ACHN (cell line): ENCODE results near the gene IRF4.

Source experiments
- DNase-seq: peaks from one replicate; pipeline ENCODE4 v3.0.0-alpha.2; 2015
- in situ Hi-C: cut with HindIII; loops from 2 replicates; pipeline ENCODE4 v1.10.0; 2017; ENCODE audit warnings: low sequenced_read_pairs, low pct_ligation_motif_present, low pct_unique_long_range_greater_than_20kb

The IRF4 gene

DNA sequence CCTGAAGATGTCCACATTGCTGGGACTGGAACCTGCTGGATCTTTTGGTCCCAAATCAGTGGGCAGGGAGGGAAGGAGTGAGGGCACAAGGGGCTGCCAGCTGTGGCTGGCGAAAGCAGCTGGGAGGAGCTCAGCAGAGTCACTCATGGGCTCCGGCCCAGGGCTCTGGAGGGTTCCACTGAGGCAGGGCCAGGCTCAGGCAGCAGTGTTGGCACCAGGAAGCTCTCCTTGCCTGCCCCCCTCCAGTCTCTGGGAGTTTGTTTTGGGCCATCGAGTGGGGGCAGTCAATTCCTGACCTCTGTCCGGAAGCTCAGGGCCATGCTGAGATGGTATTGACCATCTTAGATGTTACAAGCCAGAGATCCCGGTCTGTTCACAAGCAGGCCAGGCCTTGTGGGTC is 39.1 kb upstream of the IRF4 start:
- no peak for DNase-seq
- in situ Hi-C loops: no loop called here

DNA sequence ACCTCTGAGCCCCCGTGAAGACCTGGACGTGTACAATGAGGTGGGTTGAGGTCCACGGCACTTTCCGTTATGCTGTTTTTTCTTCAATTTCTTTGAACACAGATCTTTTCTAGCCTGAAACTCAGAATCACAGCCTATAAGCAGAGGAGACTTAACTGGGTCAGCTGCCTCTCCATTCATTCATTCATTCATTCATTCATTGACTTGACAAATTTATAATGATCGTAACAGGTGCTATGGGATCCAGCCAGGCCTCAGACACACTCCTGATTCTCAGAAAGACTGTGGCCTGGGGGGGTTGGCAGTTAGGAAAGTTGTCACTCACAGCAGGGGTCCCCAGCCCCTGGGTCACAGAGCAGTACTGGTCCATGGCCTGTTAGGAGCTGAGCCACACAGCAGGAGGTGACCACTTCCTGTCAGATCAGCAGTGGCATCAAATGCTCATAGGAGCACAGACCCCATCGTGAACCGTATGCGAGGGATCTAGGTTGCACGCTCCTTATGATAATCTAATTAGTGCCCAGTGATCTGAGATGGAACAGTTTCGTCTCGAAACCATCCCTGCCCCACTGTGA is 38.6 kb upstream of the IRF4 start:
- no peak for DNase-seq
- in situ Hi-C loops: no loop called here

DNA sequence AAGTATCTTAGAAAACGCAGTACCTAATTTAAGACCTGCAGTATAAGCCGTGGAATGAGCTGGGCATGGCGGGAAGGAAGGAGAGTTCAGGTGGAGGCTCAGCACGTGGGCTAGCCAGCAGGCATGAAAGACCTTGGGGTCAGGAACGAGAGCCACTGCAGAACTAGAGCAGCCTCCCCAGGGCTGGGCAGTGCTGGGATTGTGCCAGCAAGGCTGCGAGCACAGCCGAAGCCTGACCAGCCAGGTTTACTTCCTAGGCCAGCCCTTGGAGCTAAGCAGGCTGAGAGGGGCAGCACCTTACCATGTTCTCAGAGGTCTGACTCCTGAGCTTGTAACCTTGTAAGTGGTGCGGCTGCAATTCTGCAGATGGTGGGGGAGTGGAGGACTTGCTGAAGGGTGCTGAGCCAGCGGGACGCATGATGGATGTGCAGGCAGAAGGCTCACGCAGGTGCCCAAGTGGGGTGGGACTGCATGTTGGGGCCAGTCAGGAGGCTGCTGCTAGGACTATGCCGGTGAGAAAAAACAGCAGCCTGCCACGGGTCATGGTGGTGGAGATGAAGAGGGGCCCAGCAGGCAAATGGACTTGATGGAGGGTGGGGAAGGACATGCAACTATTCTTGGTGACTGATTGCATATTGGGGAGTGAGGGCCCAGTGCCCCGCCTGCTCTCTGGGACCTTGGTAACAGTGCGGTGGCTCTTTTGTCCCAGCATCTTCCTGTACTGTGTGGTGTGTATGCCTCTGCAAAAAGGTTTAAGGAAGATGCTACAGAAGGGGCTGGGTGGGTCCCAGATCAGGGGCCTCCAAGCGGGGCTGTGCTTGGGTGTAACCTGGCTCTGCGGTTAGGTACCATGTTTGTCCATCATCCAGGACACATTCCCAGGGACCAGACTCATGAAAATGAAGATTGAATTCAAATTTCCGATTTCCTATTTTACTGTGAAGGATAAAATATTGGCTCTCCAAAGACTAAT is 37.6 kb upstream of the IRF4 start:
- in situ Hi-C loops: no loop called here
- no peak for DNase-seq

DNA sequence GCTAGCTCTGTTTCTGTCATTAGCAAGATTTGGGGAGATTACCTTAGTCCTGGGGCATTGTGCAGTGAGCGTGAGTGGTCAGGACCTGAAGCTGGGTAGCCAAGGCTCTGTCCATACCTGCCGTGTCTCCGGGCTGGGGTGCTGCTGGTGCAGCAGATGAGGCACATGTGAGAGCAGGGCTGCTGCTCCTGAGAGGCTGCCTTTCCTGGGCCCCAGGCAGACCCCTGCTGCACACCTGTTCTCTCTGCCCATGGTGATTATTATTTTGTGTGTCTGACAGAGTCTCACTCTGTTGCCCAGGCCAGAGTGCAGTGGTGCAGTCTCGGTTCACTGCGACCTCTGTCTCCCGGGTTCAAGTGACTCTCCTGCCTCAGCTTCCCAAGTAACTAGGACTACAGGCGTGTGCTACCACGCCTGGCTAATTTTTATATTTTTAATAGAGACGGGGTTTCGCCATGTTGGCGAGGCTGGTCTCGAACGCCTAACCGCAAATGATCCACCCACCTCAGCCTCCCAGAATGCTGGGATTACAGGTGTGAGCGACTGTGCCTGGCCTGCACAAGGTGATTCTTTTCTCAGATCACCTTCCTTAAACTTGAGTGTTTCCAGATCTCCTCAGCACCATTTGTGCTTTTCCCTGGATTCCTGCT is 36.8 kb upstream of the IRF4 start:
- DNase-seq: no peak
- in situ Hi-C loops: no loop called here

DNA sequence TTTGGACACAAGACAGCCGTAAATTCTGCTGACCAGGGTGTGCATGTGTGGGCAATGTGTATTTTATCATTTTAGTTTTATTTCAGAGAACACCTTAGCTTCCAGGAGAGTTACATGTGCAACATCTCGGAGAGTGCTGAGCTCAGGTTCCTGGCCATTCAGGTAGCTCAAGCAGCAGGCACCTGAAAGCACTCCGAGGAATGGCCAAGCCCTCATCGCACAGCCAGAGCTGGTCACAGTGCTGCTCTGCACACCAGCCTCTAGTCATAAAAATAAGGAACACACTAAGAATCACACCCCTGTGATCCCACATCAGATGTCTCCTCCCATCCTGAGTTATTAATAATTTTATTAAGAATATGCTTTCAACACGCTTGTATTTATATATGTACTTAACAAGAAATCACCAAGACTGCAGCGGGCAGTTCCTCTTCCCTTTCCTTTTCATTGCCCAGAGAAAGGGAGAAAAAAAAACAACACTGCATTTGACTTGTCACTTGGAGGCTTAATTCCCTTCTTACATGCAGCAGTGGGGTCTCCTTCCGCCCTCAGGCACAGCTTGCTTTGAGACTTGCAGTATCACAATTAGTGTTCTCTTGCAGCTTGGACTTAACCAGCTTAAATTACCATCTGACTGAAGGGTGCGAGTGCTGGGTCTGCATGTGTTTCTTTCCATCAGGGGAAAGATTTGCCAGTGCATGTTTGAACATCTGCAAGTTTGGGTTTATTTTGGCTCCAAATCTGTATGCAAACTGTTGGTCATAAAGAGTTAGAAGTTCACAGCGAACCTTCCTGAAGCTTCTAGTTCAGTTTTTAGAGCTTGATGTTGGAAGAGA is 36.0 kb upstream of the IRF4 start:
- DNase-seq: no peak
- in situ Hi-C loops: no loop called here

DNA sequence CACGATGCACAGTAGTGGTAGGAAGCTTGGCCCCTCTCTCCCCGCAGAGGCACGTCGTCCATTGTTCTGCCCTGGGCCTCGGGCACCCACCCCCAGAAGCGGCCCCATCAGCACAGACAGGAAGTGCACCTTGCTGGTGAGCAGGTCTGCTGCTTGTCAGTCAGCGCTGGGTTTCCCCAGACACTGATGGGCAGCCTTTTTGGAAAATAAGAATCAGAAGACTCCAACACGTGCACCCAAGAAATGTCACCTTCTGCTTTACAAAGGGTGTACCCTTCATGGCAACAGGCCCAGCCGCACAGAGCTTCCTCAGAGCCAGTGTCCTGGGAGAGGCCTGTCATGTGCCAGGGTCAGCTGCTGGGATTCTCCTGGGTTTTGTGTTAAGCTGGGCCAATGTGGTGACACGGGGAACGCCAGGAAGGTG is 34.7 kb upstream of the IRF4 start:
- in situ Hi-C loops: no loop called here
- DNase-seq: no peak

DNA sequence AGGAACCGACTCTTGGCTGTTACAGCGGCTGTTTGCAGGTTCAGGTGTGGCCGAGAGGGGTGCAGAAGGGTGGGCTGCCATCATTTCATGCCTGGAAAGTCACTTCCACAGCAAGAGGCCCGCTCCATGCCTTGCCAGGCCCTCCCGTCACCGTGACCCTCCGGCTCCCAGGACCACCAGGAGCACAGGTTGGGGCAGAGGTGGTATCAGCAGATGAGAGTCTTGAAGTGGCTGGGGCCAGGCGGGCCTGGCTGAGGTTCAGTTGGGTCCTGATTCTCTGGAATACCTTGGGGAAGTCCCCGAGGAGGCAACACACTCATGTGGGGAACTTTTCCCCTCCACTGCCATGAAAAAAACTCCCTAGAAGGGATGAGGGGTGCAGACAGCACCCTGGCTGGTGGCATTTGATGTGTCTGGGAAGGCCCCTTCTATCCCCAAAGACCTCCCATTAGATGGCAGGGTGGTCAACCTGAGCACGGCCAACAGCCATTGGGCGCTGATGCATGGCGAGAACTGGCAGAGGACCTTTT is 34.2 kb upstream of the IRF4 start:
- in situ Hi-C loops: no loop called here
- DNase-seq: no peak

DNA sequence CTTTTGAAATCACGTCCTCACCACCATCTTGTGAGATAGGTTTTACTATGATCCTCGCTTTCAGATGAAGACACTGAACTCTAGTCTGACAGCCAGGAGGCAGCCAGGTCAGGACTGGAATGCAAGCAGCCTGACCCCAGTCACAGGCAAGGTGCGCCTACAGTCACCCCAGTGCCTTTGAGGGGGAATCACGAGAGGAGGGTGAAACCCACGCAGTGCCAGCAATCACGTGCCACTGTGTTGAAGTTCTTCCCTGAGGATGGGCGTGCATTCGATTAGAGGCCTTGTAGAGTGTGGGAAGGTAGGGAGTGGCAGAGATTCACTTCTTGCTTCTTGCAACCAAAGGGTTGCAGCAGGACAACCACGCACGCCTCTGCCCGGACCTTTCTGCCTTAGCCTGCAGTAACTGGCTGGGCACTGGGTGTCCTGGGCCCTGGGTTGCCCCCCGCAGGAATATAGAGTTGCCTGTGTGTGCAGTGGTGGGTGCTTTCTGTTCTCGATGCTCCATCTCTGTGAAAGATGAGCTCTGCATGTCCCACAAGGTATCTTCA is 33.7 kb upstream of the IRF4 start:
- DNase-seq: no peak
- in situ Hi-C loops: no loop called here

DNA sequence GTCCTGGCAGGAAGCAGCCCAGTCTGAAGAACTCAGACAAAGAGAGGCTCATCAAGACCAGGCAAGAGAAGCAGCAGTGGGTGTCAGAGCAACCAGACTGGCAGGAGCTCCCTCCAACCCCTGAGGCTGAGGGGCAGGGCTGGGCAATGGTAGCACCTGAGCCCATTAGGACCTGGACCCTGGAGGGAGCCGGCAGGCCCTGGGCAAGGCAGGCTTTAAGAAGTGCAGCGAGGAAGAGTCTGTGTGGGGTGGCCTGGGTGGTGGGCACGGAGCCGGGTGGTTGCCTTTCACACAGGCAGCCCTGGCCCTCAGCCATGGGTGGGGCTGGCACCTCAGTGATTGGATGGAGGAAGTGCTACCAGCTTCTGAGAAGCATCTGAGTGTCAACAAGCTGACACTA is 33.1 kb upstream of the IRF4 start:
- in situ Hi-C loops: no loop called here
- no peak for DNase-seq

DNA sequence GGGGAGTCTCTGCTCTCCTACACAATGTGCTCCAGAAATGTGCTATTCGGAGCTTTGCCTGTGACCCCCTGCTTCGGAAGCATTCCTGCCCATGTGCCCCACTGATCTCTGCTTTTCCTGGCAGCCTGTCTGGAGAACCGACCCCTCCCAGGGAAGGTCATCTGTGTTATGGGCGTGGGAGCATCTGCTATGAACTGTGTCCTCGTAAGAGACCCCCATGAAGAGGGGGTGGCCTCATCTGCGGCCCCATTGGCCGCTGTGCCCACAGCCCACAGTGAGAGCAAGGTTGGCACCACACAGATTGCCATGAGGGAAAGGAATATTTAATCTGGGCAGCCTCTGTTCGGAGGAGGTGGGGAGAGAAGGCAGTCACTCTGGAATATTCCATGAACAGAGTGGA is 32.7 kb upstream of the IRF4 start:
- no peak for DNase-seq
- in situ Hi-C loops: no loop called here

DNA sequence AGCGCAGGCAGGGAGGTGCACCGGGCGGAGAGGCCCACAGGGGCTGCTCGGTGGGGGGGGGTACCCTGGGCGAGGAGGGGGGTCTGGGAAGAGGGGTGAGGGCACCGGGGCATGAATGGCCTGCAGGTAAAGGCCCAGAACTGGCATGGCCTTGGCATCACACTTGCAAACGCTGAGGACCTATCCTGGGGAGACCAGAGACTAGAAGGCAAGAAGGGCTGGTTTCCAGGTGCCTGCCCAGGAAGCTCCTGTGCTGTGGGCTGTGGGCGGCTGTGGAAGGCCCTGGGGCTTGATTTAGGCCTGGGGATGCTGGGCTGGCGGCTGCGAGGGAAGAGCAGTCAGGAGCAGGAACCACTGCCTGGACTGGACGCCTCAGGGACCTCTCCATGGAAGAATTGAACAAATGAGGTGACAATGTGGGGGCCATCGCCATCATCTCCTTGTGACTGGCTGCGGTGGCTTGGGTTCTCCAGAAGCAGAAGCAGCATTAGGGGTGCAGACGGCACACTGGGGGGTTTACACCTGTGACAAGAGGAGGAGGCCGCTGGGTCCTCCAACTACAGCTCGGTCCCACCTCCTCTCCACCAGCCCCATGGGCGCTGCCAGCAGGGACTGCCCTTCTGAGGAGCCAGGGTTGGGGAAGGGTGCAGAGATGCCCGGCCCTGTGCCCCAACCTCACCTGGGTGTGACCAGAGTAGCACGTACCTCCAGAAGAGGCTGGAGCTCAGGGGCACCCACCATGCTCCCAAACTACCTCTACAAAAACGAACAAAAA is 32.1 kb upstream of the IRF4 start:
- in situ Hi-C loops: no loop called here
- no peak for DNase-seq

DNA sequence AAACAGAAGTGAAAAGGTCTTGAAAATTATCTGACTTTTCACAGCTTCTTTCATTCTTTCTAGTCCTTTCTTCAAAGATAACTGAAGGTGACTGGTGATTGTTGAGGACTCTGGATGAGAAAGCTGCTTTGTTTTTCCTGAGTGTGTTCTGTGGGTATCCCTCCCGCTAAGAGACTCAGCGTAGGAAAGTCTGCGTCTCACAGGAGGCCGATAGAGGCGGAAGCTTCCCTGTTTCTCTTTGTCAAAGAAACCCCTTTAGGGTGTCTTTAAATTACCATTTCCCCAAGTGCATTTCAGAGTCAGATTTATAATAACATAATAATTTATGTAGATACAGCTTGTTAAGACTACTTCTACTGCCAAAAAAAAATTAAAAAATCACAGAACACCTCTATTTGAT is 31.2 kb upstream of the IRF4 start:
- DNase-seq: no peak
- in situ Hi-C loops: no loop called here

DNA sequence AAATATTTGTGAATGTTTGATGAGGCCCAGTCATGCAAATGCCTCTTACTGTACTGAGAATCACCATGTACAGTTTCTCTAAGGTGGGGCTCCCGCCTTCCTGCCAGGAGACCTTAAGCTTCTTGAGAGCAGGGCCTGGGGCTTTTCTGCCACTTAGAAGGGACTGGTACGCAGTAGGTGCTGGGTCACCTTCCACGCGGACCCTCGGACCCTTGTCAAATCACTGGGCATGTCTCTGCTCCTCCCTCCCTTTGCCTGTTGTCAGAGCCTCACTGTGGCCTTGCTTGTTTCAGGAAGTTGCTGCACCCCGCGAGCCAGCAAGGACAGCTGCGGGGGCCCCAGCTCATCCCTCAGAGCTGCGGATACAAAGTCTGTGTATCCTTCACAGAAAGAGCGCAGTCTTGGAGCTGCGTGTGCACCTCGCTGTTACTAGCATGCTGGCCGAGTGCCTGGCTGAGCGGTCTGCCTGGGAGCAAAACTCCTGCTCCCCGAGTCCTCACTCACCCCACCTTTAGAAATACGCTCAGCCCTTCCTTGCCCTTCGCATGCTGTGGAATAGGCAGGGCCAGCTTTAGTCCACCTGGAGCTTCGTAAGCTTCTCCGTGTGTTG is 30.7 kb upstream of the IRF4 start:
- in situ Hi-C loops: no loop called here
- no peak for DNase-seq

DNA sequence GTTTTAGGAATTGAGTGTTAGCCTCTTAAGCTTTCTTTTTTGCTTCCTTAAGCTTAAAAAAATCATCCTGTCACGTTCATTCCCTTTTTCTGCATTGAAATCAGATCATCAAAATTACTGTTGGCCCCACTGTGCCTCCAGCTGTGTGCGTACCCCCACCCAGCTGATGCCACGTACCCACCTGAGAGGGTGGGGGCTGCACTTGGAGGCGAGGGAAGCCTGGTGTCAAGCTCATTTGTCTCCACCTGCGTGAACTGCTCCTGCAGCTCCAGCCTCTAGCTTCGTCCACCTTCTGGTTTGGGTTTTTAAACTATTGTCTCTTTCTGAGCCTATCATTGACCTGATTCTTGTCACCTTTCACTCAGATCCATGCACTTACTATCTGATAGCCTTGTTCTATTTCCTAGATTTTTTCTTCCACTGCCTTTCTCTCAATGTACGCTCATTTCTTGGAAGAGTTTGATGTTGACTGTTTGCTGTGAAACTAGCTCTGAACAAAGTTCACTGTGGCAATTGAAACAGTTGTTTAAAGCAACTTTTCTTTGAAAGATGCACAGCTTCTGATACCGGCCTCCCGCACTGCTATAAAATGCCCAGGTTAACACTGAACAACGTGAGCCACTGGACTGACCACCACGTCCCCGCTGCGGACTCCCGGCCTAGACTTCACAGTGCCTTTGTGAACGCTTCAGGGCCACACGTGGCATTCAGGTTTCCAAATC is 30.0 kb upstream of the IRF4 start:
- in situ Hi-C loops: no loop called here
- DNase-seq: no peak

DNA sequence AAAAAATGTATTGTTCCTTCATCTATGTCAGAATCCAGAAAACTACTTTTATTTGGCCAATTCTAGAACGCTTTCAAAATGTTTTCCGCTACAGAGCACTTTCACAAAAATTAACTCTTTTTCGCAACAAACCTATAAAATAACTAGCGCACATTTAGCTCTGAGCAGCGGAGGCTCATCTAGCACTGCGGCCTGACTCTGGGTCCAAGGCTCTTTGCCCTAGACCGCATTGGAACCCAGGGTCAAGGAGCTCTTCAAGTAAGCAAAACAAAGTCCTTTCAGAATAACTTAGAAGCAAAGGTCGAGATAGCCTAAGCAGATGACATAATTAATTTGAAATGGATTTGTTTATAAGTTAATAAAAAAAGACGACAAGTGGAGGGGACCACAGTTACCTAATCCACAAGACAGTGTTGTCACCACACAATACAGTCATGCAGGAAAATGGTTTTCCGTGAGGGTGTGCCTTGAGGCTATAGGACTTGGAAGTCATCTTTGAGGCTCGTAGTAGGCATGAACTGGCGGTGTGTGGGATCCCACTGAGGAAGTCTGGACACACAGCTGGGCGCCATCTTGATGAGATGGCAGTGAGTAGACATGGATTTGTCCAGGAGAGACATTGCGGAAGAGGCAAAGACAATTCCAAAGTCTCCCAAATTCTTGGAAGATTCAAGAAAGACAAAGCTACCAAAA is 29.2 kb upstream of the IRF4 start:
- no peak for DNase-seq
- in situ Hi-C loops: no loop called here

DNA sequence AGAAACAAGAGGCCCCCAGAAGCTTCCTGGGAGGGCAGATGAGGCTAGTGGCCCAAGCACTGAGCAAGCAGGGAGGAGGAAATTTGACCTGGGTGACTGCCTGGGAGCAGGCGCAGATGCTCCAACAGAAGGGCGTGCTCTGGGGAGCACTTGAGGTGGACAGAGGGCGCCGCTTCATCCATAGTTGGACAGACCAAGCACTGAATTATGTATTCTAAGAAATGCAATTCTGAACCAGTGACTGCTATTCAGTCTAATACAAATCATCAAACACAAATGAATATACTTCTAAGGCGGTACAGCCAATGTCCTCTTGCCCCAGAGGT is 28.7 kb upstream of the IRF4 start:
- no peak for DNase-seq
- in situ Hi-C loops: no loop called here
